Activated gamma-delta T cell (primary cell): ENCODE results near the gene TCEAL3.
A peak's percentile ranks its signal among the peaks of the same experiment; 100 is the strongest.
"Not testable (repeated sequence)": the region's sequence is repeated elsewhere in the genome, so short reads cannot be mapped to it uniquely, and the experiment has no call there.

Source experiments
- DNase-seq: peaks from one replicate; lab custom pipeline; 2025; lab: John Stamatoyannopoulos, UW
- total RNA-seq, 2 donors: gene quantifications; one replicate each; lab custom pipeline; 2026; lab: John Stamatoyannopoulos, UW

The TCEAL3 gene, protein sequence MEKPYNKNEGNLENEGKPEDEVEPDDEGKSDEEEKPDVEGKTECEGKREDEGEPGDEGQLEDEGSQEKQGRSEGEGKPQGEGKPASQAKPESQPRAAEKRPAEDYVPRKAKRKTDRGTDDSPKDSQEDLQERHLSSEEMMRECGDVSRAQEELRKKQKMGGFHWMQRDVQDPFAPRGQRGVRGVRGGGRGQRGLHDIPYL
- total RNA-seq, result 8.4 to 8.9 reads per million in 2 donors

DNA sequence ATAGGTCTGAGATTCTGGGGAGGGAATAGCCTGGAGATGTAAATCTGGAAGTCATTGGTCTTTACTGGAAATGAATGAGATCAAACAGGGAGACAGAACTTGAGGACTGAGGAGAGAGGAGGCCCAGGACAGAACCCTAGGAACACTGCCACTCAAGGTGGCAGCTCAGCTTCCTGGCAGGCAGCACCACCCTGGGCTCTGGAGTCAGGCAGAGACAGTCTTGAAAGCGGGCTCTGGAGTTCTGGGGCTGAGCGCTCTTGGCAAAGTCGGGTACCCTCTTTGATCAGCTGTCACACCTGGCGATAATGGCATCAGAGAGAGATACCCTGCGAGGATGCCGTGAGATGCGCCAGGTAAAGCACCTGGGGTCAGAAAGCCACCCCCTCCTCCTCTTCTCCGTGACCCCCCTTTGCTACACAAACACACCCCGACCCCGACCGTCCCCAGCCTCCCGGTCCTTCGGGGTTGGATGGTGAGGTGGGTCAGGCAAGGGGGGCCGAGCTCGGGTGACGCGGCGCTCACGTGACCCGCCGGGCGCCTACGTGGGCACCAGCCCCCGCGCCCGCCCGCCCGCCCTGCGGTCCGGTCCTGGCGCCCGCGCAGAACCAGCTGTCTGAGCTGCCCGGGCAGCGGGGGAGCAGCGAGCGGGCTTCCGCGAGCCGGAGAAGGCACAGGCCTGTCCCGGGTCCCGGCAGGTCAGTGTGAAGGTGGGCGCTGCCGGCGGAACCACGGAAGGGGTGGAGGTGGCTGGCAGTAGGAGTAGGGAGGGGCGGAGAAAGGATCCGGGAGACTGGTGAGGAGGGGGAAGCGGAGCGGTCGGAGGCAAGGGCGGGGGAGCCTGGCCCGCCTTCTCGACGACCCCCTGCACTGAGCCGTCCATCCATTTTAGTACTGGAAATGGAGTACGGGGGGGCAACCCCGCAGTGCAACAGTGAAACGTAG, at the start of gene TCEAL3:
TSS of gene TCEAL3 (plus strand) at position 600 of the 942 bp plus-strand sequence. CDS start 1,102 bp downstream, outside the sequence.
- DNase-seq, result peak; percentile 44

DNA sequence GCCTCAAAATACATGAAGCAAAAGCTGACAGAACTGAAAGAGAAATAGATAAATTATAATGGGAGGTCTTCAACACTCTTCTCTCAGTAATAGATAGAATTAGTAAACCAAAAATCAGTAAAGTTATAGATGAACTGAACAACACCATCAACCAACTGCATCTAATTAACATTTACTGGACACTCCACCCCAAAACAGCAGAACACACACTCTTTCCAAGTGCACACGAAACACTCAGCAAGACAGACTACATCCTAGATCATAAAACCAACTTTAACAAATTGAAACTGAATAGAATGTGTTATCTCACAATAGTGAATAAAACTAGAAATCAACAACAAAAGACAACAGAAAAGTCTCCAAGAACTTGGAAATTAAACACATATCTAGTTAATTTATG, 47.5 kb upstream of the TCEAL3 start:
- no peak for DNase-seq

DNA sequence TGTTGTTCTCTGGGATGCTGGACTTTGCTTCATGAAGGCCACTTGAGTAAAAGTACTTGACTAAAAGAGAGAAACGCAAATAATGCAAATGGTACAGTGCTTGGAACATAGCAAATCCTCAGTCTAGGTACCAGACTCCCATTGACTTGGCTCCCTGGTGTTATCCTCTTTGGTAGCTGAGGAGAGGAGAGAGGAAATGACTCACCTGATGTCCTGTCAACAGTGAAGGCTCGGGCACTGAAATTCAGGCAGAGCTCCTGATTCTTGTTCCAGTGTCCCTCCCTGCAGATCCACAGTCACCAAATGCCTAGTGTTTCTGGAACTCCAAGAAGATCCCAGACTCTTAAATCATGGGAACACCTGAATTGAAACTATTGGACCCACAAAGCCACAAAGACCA, 45.0 kb upstream of the TCEAL3 start:
- no peak for DNase-seq

DNA sequence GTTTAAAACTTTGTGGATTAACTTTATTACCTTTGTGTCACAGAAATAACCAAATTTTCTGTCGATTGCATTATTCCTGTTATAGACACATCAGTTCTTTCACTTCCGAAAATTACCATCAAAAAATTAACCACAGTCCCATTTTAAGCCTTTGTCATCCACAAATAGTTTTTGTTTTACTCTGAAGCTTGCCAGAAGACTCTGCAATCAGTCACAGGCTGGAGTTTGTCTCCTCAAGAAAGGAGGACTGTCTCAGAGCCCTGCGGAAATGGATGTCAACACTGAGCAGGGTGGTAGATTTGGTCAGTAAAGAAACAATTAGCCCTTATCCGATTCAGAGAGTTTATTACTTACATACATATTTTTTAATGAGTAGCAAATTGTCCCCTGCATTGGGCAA, 42.6 kb upstream of the TCEAL3 start:
- no peak for DNase-seq

DNA sequence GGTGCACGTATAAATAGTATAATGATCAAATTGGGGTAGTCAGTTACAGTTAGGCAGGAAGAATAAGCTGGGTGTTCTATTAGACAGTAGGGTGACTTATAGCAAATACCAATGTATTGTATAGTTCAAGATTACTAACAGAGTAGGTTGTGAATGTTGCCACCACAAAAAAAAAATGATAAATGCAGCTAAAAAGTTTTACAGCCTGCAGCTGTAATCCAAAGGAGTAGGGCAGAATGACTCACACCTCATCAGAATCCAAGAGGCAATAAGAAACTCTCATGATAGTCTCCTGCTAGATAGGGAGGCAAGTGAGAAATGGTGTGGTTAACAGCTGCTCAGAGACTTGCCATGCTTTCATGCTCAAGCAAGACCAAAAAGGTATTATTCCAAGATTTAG, 42.0 kb upstream of the TCEAL3 start:
- no peak for DNase-seq

DNA sequence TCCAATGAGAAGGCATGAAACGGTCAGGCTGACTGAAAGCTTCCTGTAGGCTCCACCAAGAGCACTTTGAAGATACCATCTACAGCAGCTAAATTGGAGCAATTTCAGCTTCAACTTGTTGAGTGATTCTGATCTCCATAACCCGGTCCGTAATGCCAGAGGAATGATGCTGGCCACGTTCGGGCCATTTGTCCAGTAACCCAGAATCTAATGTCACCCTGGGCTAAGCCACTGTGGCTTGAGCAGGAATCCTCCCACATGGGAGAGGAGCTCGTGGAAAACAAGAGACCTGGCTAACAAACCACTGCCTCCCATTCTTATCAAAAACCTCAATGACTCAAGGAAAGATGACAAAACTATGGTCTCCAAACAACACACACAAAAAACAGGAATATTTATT, 36.6 kb upstream of the TCEAL3 start:
- no peak for DNase-seq

DNA sequence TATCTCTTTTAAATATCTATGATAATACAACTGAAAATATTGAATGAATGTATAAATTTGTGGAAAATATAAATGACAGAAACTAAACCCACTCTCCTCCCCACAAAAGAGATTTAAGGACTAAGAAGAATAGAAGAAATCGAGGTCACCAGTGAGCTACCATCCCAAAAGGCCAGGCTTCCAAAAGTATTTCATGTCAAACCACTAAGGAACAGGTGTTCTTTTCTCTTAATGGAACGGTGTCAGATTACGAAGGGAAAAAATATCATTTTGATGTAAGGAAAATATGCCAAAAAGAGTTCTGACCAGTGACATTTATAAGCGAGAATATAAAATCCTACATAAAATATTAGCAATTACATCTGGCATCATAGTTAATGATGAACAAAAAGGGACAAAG, 36.0 kb upstream of the TCEAL3 start:
- no peak for DNase-seq

DNA sequence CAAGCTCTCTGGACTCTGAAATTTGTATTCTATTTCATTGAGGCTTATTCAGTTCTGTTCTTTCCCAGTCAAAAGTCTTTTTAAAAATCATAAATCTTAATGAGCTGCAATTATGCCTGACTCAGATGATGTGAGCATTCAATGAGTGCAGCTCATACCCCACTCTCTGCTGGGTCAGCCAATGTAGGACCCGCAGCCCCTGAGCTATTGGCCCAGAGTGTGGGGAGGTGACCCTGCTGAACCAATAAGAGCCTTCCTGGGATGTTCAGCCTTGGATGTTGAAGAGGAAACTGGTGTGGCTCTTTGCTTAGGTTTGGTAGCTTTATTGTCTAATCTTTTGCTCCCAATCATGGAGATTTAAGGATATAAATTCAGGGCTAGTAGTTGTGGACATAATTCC, 34.6 kb upstream of the TCEAL3 start:
- no peak for DNase-seq

DNA sequence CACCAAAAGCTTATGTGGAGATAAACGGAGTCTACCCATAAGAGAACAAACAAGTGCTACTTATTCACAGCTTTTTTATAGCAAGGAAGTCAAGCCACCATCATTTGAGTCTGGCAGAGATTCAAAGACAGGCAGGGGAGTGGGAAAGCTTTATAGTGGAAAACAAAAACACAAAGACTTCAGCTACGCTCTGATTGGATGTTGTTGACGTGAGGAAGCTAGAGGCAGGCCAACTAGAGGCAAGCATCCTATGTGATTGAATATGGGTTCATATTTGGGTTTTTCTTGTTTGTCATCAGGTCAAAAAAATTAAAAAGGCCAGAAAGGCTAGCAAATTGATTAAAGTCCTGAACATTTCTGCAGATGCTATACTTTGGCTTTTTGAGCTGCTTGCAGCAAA, 23.2 kb upstream of the TCEAL3 start:
- no peak for DNase-seq

DNA sequence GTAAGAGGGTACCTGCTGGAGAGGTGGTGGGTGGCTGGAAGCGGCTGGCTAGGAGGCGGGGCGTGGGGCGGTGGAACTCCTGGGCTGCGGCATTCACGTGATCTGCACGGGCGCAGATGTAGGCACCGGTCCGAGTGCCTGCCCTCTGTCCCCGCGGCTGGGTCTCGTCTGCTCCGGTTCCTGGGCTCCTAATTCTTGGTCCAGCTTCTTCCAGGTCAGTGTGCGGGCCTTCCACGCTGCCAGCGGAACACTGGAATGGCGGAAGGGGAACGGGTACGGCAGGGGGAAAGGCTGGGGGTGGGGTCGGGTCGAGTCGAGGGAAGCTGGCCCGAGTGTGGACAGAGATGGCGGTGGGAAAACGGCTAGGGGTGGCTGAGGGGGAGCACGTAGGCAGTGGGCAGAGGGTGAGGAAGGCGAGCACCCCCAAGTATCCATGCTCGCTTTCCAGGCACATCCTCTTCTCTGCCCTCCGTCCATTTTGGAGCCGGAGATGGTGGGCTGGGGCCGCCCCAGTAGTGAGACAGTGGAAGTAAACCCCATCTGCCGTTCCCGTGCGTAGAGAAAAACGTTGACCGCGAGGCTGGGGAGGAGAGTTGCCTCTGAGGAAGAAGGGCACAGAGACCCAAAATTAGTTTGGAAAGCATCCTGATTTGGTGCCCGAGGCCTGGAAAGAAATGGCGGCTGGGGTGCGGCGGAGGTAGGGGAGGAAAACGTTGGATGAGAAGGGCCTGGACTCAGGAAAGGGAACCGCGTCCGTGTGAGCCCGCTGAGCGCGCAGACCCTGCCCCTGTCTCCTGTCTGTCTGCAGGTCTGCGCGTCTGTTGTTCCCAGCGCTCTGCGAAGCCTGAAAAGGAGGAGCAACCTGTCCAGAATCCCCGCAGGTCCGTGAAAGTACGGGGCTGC, 22.1 kb upstream of the TCEAL3 start, which contains the start of gene TCEAL4:
TSS of gene TCEAL4 (plus strand) at position 105 of the 903 bp plus-strand sequence. CDS start 1,161 bp downstream, outside the sequence.
- peak; percentile 12 for DNase-seq

DNA sequence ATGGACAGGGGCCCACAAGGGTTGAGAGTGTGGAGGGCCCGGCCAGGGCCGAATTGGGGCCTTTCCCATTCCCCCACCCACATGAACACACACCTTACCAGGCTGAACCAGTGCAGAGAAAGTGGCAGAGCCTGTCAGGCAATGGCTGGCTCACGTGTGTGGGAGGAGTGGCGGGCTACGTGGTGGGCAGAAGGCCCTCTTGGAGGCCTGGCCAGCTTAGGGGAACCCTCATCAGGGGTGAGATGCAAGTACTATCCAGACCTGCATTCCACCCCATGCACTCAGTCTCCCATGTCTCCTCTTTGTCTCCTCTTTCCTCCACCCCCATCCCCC, 21.5 kb upstream of the TCEAL3 start:
- DNase-seq, result no peak

DNA sequence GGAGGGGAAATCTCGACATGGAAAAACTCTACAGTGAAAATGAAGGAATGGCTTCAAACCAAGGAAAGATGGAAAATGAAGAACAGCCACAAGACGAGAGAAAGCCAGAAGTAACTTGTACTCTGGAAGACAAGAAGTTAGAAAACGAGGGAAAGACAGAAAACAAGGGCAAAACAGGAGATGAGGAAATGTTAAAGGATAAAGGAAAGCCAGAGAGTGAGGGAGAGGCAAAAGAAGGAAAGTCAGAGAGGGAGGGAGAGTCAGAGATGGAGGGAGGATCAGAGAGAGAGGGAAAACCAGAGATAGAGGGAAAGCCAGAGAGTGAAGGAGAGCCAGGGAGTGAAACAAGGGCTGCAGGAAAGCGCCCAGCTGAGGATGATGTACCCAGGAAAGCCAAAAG, 21.1 kb upstream of the TCEAL3 start:
- no peak for DNase-seq

DNA sequence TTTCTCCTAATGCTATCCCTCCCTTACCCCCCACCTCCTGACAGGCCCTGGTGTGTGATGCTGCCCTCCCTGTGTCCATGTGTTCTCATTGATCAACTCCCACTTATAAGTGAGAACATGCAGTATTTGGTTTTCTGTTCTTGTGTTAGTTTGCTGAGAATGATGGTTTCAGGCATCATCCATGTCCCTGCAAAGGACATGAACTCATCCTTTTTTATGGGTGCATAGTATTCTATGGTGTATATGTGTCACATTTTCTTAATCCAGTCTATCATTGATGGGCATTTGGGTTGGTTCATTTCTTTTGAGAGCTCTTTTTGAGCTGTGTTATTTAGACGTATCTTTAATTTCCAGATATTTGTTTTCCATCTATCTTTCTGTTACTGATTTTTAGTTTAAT, 15.5 kb upstream of the TCEAL3 start:
- not testable (repeated sequence) for DNase-seq

DNA sequence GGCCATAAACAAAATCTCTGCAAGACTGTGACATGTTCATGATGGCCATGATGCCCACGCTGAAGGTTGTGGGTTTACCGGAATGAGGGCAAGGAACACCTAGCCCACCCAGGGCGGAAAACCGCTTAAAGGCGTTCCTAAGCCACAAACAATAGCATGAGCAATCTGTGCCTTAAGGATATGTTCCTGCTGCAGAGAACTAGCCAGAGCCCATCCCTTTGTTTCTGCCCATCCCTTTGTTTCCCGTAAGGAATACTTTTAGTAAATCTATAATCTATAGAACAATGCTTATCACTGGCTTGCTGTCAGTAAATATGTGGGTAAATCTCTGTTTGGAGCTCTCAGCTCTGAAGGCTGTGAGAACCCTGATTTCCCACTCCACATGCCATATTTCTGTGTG, 12.6 kb upstream of the TCEAL3 start:
- not testable (repeated sequence) for DNase-seq

DNA sequence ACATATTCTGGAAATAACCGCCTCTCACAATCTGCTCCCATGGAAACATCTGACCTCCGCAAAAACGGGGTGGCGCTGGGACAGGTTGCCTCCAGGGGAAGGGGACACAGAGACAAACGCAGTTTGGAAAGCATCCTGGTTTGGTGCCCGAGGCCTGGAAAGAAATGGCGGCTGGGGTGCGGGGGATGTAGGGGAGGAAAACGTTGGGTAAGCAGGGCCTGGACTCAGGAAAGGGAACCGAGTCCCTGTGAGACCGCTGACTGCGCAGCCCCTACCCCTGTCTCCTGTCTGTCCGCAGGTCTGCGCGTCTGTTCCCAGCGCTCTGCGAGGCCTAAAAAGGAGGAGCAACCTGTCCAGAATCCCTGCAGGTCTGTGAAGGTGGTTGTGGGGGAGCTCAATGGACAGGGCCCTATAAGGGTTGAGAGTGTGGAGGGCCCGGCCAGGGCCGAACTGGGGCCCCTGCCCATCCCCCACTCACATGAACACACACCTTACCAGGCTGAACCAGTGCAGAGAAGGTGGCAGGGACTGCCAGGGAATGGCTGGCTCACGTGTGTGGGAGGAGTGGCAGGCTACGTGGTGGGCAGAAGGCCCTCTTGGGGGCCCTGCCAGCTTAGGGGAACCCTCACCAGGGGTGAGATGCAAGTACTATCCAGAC, 672 bp downstream of the TCEAL3 start:
- DNase-seq, result no peak

DNA sequence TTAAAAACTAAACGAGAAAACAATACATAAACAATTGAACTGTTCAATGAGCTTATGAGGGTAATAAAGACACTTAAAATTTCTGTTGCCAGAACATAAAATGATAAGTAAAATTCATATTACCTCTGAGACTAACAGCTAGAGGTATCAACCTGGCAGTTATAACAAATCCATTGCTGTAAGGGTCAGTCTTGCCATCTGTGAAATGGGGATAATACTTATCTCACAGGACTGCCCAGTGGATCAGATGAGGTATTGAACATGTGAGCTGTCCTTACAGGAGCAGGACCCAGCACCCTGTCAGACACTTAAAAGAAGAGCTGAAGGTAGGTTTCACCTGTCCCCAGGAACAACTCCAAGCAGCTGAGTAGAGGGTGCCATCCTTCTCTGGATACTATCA, 2.5 kb downstream of the TCEAL3 start:
- DNase-seq, result no peak

DNA sequence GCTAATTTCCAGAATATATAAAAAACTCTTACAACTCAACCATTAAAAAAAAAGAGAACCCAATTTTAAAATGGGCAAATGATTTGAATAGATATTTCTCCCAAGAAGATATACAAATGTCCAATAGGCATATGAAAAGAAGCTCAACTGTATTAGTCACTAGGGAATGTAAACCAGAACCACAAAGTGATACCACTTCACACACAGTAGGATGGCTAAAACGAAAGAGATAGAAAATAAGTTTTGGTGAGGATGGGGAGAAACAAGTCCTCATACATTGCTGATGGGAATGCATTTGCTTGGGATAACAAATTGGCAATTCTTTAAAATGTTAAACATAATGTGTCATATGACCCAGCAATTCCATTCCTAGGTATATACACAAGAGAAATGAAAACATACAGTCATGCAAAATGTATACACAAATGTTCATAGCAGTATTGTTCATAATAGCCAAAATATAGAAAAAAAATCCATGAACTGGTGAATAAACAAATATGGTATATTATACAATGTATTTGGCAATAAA, 5.7 kb downstream of the TCEAL3 start:
- DNase-seq, result no peak

DNA sequence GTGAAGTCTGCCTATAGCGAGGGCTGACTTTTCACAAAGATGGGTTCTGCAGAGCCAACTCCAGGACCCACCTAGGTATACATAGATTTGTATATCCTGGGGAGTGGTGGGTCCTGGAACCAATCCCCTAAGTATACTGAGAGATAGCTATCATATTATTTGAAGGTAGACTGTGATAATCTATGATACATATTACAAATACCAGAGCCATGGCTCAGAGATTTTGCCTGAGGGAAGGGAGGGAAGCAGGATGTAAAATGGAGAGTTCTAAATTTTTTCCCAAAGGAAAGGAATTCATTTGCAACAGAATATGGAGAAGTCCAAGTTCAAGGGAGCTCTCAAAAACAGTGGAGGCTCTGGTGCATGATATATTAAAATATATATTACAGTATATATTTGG, 7.2 kb downstream of the TCEAL3 start:
- DNase-seq, result no peak

DNA sequence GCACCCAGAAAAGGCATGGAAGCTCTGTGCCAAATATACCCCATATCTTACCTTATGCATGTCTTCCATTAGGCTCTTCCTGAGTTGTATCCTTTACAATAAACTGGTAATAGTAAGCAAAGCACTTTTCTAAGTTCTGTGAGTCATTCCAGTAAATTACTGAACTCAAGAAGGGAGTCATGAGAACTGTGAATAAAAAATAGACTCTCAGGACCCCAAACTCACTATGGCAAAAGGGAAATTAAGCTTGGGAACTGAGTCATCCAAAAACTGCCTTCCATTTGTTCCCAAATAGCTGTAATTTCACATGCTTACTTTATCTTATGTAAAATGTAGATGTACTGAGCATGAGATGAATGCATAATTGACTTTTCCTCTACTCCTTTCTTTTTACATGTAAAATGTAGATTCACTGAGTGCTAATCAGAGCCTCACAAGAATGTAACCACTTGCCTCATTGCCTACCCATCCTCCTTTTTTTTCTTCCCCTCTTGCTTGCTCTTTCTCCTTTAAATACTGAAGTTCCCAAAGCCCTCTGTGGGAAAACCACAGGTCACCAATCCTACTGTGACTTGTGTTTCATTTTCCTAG, 8.1 kb downstream of the TCEAL3 start:
- DNase-seq, result no peak

DNA sequence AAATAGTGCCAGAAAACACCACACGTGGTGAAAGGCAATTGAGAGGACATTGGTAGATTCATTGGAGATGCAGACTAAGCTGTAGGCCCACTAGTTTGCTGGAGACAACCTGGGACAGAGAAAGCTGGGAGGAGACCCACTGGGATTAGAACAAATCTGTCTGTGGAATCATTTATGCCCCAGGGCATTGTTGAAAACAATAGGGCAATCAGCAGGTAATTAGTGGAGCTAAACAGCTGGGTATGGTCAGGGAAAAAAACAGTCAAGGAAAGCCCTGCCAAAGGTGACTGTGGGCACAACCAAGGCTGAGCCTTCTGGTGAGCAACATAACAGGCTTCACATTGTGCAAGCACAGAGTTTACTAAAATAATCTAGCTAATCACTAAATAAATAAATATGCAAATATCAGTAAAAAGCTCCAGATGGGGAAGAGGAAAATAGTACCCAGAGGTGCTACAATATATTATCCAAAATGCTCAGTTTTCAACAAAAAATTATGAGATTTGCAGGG, 9.0 kb downstream of the TCEAL3 start:
- DNase-seq, result no peak

DNA sequence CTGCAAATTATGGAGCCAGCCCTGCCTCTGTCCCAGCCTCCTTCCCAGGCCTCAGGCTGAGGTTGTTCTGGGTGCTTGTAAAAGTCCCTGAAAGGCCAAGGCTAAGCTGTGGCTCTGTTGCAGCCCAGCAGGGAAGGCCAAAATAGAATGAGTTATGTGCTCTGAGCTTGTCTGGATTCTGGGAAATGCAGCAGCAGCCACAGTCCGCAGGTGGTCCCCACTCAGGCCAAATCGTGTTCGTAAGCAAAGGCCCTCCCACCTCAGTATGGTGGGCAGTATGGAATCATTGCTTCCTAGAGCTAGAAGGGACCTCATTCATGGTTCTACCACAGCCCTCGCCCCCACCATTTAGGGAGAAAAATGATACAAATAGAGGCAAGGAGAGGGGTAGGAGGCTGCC, 16.3 kb downstream of the TCEAL3 start:
- DNase-seq, result no peak
